HG02623 (cell line): ENCODE measurements around the gene ULK1.
A peak's percentile ranks its signal among the peaks of the same experiment; 100 is the strongest.
"Not testable (repeated sequence)": the region's sequence is repeated elsewhere in the genome, so short reads cannot be mapped to it uniquely, and the experiment has no call there.

Source experiments
- ATAC-seq: cut with Tn5 transposase; IDR thresholded peaks from one replicate; pipeline ENCODE4 v1.9.1; 2021; ENCODE audit warnings: moderate library complexity; ENCODE audit not compliant: unreplicated experiment

ULK1 gene

GRCh38 chr12:131940141-131940547, 45.7 kb downstream of the ULK1 start:
- no peak for ATAC-seq

- ATAC-seq = no peak
Observed at GRCh38 chr12:131941116-131941986, 46.9 kb downstream of the ULK1 start.

GRCh38 chr12:131941987-131942341, 47.5 kb downstream of the ULK1 start:
- ATAC-seq = no peak

DNA sequence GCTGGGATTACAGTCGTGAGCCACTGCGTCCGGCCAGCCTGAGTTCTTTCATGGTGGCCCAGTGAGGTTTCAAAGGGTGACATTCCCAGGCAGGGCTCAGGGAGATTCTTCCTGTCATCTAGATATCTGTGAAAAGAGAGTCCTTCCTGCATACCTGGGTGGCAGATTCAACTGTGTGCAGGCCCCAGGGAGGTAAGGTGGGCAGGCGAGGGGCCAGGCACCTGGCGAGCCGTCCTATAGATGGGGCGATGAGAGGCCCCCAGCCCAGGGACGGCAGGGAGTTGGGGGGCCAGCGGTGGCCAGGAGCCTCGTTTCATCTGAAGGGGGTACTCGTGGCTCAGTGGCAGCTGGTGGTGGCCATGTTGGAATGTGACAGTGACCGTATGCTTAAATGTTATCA, 48.2 kb downstream of the ULK1 start:
- ATAC-seq = no peak

DNA sequence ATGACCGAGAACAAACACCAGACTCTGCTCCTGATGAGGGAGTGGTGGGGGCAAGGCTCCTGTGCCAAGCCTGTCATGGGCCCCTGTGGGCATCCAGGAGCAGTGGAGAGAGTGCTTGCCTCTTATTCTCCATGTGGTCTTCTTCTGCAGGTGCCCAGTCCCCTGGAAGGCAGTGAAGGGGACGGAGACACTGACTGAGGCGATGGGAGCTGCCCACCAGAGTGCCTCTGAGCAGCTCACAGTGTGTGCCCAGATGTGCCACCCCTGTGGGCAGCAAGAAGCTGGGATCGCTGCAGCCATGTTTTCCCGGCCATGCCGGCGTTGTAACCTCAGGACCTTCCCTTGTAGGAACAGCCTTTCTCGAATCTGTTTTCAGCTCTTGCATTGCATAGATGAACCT, 49.0 kb downstream of the ULK1 start:
- no peak for ATAC-seq

- ATAC-seq = no peak
Observed at GRCh38 chr12:131943876-131944275, 49.5 kb downstream of the ULK1 start.

DNA sequence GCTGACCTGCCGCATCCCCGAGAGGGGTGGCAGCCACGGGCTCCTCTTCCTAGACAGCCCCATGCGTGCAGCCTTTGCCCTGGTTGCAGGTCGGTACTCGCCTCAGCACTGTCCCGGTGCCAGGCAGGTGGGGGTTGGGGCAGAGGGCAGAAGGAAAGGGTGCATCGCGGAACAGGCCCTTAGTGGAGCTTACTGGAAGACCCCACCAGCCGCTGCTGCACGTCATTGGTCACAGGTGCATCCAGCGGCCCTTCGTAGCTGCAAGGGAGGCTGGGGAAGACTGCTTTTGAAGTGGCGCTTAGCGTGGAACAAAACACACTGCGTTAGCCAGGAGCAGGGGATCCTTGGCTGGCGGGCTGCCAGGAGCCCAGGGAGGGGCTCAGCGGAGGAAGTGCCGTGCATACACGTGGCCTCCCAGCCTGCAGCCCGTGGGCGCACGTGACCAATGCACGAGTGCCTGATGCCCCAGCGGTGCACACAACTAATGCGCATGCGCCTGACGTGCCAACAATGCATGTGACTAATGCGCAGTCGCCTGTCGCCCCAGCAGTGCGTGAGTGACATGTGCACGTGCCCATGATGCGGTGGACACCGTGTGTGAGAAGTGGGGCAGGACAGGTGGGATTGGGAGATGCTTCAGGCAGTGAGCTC, 50.3 kb downstream of the ULK1 start:
- no peak for ATAC-seq

DNA sequence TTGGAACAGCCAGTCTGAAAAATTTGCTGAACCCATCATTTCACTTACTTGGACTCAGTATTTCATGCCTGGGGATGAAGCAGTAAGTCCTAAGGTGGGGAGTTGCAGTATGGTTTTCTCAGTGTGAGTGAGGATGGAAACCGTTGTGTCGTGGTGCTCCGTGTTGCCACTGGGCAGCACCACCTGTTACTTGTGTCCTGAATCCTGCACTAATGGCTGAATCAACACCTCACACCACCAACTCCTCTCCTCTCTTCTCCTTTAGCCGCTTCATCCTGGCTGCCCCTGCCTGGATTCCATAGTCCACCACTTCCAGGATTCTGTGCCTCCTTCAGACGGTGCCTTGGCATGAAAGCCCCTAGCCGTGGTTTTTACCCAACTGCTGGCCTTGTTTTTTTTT, 52.3 kb downstream of the ULK1 start:
- no peak for ATAC-seq

GRCh38 chr12:131947482-131948027, 53.1 kb downstream of the ULK1 start:
- ATAC-seq = no peak

DNA sequence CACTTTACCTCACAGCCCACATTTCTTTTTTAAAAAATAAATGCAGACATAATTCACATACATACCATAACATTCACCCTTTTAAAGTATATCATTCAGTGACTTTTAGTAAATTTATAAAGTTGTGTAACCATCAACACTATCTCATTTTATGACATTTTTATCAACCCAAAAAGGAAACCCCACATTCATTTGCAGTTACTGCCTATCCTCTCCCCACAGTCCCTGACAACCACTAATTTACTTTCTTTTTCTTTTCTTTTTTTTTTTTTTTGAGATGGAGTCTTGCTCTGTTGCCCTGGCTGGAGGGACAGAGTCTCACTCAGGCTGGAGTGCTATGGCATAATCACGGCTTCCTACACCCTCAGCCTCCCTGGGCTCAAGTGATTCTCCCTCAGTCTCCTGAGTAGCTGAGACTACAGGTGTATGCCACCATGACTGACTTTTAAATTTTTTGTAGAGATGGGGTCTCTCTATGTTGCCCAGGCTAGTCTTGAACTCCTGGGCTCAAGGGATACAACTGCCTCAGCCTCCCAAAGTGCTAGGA, 53.8 kb downstream of the ULK1 start:
- no peak for ATAC-seq

DNA sequence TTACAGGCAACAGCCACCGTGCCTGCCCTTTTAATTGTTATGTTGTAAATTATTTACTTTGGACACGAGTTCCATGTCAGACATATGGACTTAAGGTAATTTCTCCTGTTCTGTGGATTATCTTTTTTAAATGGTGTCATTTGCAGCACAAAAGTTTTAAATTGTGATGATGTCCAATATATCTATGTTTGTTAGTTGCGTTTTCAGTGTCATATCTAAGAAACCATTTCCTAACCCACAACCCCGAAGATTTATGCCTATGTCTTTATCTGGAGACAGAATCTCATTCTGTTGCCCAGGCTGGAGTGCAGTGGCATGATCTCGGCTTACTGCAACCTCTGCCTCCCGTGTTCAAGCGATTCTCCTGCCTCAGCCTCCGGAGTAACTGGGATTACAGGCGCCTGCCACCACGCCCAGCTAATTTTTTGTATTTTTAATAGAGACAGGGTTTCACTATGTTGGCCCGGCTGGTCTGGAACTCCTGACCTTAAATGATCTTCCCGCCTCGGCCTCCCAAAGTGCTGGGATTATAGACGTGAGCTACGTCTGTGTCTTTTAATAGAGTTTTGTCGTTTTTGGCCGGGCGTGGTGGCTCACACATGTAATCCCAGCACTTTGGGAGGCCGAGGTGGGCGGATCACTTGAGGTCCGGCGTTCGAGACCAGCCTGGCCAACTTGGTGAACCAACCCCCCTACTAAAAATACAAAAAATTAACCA, 54.5 kb downstream of the ULK1 start:
- ATAC-seq = not testable (repeated sequence)

- peak; percentile 93 for ATAC-seq
Observed at GRCh38 chr12:131949431-131950181, 55.2 kb downstream of the ULK1 start, which contains the start of gene EP400. Gene EP400, plus strand, starts transcription at chr12:131949942. Its CDS starts 10,678 bp downstream, at chr12:131960620.

- ATAC-seq = peak; percentile 7
Observed at GRCh38 chr12:131950182-131950913, 55.9 kb downstream of the ULK1 start.

GRCh38 chr12:131953810-131954209, 59.4 kb downstream of the ULK1 start:
- not testable (repeated sequence) for ATAC-seq

DNA sequence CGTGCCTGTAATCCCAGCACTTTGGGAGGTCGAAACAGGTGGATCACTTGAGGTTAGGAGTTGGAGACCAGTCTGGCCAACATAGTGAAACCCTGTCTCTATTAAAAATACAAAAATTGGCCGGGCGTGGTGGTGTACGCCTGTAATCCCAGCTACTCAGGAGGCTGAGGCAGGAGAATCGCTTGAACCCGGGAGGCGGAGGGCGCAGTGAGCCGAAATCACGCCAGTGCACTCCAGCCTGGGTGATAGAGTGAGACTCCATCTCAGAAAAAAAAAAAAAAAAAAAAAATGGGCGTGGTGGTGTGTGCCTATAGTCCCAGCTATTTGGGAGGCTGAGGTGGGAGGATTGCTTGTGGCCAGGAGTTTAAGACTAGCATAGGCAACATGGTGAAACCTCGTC, 60.0 kb downstream of the ULK1 start:
- ATAC-seq = not testable (repeated sequence)

DNA sequence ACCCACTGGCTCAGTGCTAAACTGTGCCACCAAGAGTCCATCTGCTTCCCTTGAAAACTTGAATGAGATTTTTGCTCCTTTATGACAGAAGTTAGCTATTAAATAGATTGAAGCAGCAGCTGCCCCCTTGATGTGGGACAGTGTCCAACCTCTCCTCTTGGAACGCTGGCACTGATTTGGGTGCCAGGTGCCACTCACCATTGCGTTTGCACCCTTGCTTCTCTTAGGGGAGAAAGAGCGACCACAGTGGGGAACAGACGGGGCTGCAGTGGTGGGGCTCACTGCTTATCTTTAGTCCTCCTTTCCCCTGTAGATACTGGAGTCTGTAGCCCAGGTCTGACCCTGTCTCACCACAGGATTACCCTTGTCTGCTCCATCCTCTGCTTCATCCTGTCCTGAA, 64.7 kb downstream of the ULK1 start:
- no peak for ATAC-seq

DNA sequence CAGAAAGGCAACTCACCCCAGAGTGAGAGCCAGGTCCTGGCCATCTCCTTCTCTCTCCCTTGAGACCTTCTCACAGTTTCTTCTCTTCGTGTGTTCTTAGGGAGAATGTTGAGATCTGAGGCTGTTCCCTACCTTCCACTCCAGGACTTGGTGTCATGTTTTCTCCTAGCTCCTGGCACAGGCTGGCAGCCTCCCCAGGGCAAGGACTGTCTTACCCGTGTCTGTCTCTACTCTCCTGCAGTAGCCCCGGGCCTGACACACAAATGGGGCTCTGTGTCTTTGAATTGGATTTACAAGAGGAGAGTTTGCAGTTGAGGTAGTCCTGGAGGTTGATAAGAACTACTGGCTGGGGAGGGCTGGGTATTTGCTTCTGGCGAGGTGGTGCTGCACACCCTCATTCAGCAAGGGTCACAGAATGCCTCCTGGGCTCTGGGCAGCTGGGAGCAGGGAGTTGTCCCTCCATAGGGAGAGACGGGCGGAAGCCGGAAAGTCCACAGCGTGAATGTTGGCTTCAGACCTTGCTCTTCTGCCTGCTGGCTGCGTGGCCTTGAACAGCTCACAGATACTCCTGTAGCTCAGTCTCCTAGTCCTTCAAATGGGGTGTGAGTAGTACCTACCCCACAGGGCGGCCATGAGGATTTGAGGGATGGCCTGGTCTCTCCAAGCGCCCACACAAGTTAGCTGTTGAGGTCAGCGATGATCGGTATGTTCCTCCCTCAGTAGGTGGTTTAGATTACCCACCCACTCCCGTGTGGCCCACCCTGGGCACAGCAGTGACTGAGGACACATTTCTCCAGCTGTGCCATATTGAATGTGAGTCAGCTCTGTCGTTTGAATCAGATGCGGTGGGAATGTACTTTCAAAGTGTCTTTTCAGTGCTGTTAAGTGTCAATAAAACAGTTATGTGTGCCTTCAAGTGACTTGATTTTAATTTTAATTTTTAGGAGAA, 65.5 kb downstream of the ULK1 start:
- no peak for ATAC-seq

DNA sequence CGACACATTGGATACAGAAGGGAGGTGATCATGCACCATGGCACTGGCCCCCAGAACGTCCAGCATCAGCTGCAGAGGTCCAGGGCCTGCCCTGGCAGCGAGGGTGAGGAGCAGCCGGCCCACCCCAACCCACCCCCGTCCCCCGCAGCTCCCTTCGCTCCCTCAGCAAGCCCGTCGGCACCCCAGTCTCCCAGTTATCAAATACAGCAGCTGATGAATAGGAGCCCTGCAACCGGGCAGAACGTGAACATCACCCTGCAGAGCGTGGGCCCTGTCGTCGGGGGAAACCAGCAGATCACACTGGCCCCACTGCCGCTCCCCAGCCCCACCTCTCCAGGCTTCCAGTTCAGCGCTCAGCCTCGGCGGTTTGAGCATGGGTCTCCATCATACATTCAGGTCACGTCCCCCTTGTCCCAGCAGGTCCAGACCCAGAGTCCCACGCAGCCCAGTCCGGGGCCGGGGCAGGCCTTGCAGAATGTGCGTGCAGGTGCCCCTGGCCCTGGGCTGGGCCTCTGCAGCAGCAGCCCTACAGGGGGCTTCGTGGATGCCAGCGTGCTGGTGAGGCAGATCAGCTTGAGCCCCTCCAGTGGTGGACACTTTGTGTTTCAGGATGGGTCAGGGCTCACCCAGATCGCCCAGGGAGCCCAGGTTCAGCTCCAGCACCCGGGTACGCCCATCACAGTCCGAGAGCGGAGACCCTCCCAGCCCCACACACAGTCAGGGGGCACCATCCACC, 66.3 kb downstream of the ULK1 start:
- not testable (repeated sequence) for ATAC-seq
